Loucy (cell line): Measurements from ENCODE around the gene CBX4.

Source experiments
- H2AFZ ChIP-seq: fragments of 200-600 bp; sonication (generic); 2 replicates; pipeline ENCODE4 v1.6.0; 2016; ENCODE audit warnings: antibody characterized with exemption, mild to moderate bottlenecking, low read length, moderate library complexity
- H3F3A ChIP-seq: fragments of 200-600 bp; 2 replicates; pipeline ENCODE4 v1.6.0; 2016; ENCODE audit warnings: antibody characterized with exemption, low read depth, mild to moderate bottlenecking
- H3K27me3 ChIP-seq: fragments of 200-600 bp; sonication (generic); 2 replicates; pipeline ENCODE4 v1.6.1; 2014; ENCODE audit warnings: low read length, mild to moderate bottlenecking; ENCODE audit not compliant: insufficient read depth, poor library complexity, severe bottlenecking
- H3K36me3 ChIP-seq: fragments of 200-600 bp; sonication (generic); 2 replicates; pipeline ENCODE4 v1.6.1; 2016; ENCODE audit warnings: low read length; ENCODE audit not compliant: insufficient read depth
- H3K4me1 ChIP-seq: fragments of 200-600 bp; sonication (generic); 2 replicates; pipeline ENCODE4 v1.5.1; 2014; ENCODE audit warnings: low read length, mild to moderate bottlenecking; ENCODE audit not compliant: insufficient read depth, poor library complexity, severe bottlenecking
- H3K4me2 ChIP-seq: fragments of 200-600 bp; sonication (generic); 2 replicates; pipeline ENCODE4 v1.6.0; 2014; ENCODE audit warnings: antibody characterized with exemption, low read length, low read depth, mild to moderate bottlenecking; ENCODE audit not compliant: poor library complexity, severe bottlenecking
- H3K4me3 ChIP-seq: fragments of 200-600 bp; sonication (generic); 2 replicates; pipeline ENCODE4 v1.5.1; 2014; ENCODE audit warnings: low read length, mild to moderate bottlenecking, mixed read lengths; ENCODE audit not compliant: poor library complexity, severe bottlenecking
- H3K79me2 ChIP-seq: fragments of 200-600 bp; sonication (generic); 2 replicates; pipeline ENCODE4 v1.6.1; 2014; ENCODE audit warnings: low read length; ENCODE audit not compliant: insufficient read depth
- H3K9ac ChIP-seq: fragments of 200-600 bp; sonication (generic); 2 replicates; pipeline ENCODE4 v1.6.0; 2014; ENCODE audit warnings: mild to moderate bottlenecking, low read depth, low read length, moderate library complexity; ENCODE audit not compliant: poor library complexity, severe bottlenecking
- H3K9me2 ChIP-seq: fragments of 200-600 bp; sonication (generic); replicated peaks from 2 replicates; pipeline ENCODE4 v1.6.1; 2016; ENCODE audit warnings: low read depth, low read length, mixed read lengths
- H3K9me3 ChIP-seq: fragments of 200-600 bp; sonication (generic); 2 replicates; pipeline ENCODE4 v1.6.1; 2014; ENCODE audit warnings: mild to moderate bottlenecking, antibody characterized with exemption, low read length, low read depth; ENCODE audit not compliant: insufficient read depth
- H4K20me1 ChIP-seq: fragments of 200-600 bp; sonication (generic); 2 replicates; pipeline ENCODE4 v1.6.0; 2014; ENCODE audit warnings: antibody characterized with exemption, low read length, mild to moderate bottlenecking; ENCODE audit not compliant: insufficient read depth, poor library complexity, severe bottlenecking
- EZH2phosphoT487 ChIP-seq: fragments of 200-600 bp; IDR thresholded peaks from 2 replicates; pipeline ENCODE4 v1.6.1; 2018; ENCODE audit warnings: antibody characterized with exemption, mild to moderate bottlenecking, moderate library complexity, borderline replicate concordance
- TF ChIP-seq, protein P1 (sequence below): fragments of 200-600 bp; sonication (generic); conservative IDR thresholded peaks from 2 replicates; pipeline ENCODE4 v1.5.1; 2014; ENCODE audit warnings: mild to moderate bottlenecking, antibody characterized with exemption, low read length

CBX4 gene

DNA sequence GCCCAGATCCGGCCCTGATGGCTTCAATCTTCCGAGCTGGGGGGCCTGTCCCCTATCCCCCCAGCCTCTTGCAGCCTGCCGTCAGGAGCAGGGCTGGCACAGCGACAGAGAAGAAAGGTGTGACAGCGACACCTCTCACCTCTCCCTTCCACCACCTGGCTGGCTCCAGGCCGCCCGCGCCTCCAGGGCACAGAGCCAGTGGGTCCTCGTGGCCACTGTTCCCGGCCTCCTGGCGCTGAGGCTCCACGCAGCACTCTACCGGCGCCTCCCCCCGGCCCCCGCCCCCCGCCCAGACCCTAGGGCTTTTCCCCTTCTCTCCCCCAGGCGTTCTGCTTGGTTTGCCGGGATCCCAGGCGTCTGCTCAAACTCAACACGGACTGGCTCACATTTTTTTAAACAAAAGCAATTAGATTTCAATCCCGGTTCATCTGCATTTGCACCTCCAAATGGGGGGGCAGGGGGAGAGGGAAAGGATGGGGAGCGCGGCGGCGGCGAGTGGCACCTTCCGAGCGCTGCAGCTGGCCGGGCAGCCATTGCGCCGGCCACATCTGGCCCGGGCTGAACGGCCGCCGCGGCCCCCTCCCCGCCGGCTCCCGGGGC, 29.6 kb downstream of the CBX4 start:
- H3K9me2 ChIP-seq = no peaks in the 10 kb centered on the region
- no peaks in the 10 kb centered on the region for H3K27me3 ChIP-seq
- no peaks in the 10 kb centered on the region for H3K36me3 ChIP-seq
- H3F3A ChIP-seq = 0 out of 2 replicates have a peak, but pooled peaks cover 6% of the 10 kb centered on the region
- peaks cover 53% of the 10 kb centered on the region for H3K4me1 ChIP-seq
- H3K9ac ChIP-seq = peak overlapping the region; percentile 56
- peak overlapping the region; percentile 63 for H3K4me3 ChIP-seq
- no peak for TF ChIP-seq EZH2phosphoT487
- TF ChIP-seq, protein P1, sequence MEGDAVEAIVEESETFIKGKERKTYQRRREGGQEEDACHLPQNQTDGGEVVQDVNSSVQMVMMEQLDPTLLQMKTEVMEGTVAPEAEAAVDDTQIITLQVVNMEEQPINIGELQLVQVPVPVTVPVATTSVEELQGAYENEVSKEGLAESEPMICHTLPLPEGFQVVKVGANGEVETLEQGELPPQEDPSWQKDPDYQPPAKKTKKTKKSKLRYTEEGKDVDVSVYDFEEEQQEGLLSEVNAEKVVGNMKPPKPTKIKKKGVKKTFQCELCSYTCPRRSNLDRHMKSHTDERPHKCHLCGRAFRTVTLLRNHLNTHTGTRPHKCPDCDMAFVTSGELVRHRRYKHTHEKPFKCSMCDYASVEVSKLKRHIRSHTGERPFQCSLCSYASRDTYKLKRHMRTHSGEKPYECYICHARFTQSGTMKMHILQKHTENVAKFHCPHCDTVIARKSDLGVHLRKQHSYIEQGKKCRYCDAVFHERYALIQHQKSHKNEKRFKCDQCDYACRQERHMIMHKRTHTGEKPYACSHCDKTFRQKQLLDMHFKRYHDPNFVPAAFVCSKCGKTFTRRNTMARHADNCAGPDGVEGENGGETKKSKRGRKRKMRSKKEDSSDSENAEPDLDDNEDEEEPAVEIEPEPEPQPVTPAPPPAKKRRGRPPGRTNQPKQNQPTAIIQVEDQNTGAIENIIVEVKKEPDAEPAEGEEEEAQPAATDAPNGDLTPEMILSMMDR = no peak
- no peak overlapping the region for H2AFZ ChIP-seq
- no peaks in the 10 kb centered on the region for H4K20me1 ChIP-seq
- H3K79me2 ChIP-seq = peaks cover 23% of the 10 kb centered on the region; the same call in 1 of the 2 replicates
- no peaks in the 10 kb centered on the region for H3K9me3 ChIP-seq
- H3K4me2 ChIP-seq = peak overlapping the region; percentile 34

DNA sequence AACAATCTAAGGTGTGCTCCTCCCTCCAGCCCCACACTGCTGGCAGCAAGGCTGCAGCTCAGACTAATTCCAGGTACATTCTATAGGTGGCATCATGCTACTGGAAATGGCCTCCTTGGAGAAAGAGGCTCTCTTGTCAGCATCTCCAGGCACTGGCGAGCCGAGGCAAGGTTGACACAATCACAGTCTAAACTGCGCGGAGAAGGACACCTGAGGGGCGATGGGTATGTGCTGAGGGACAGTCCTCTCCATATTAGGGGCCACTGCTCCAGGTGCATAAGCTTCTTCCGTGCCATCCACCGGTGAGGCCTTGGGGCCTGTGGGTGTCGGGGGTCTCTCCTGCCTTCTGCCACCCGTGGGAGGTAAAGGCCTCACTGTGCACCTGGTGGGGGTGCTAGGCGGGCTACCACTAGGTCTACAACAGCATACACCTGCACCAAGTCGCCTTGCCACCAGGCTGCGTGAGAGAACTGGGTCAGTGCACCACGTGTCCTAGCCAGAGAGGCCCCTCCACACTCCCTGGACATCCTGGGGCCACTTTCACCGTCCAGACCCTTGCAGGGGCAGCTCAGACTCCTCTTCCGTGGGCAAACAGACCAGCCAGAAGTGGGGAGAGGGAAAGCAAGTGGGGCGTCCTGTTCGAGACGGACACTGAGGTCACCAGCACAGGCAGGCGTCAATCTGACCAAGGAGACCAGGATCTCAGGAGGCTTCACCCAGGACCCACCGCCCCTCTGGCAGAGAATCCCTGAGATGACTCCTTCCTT, 30.3 kb downstream of the CBX4 start:
- Histone ChIP-seq H3K4me2 (peak overlapping the region; percentile 34), H3F3A (0 out of 2 replicates have a peak, but pooled peaks cover 6% of the 10 kb centered on the region), H2AFZ (no peak overlapping the region), H3K27me3 (no peaks in the 10 kb centered on the region), H3K4me1 (peaks cover 49% of the 10 kb centered on the region), H3K9me2 (no peaks in the 10 kb centered on the region), H3K9ac (peak overlapping the region; percentile 51), H3K36me3 (no peaks in the 10 kb centered on the region), H3K79me2 (peaks cover 22% of the 10 kb centered on the region; the same call in 1 of the 2 replicates), H4K20me1 (no peaks in the 10 kb centered on the region), H3K4me3 (peak overlapping the region; percentile 63), H3K9me3 (no peaks in the 10 kb centered on the region)
- no peak for TF ChIP-seq EZH2phosphoT487
- TF ChIP-seq, protein P1 = peak; percentile 68

DNA sequence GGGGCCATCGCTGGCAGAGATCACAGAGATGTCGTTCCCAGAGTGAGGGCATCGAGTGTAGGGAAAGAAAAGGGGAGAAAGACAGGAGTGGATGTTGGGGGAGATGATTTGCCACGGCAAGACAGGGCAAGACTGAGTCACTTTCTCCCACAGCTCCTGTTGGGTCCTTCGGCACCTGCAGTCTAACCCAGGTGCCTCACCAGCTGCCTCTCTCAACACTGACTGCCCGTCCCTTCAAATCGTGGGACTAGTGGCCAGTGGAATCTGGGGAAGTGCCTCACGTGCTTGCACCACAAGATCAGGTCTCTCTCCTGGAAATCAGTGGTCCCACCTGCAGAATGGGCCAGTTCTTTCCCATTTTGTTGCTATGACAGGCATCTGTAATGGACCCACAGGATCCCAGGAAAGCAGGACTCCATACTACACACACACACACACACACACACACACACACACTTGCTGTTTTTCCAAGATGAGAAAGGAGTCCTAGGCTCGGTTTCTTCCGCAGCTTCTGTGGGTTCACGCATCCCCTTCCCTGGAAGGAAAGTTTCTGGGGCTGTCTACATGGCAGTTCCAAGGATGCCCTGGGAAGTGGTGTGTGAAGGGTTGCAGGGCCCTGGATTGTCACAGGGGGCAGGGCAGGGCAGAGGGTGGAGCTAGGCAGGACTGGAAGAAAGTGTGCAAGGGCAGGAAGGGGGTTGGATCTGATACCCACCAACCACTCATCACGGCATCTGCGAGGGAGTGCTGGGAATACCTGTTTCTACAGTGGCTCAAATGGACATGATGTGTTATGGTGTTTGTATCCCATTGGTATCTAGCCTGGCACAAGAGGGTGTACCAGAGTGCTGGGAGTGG, 32.1 kb downstream of the CBX4 start:
- Histone ChIP-seq H3K9me3 (no peaks in the 10 kb centered on the region), H3K79me2 (peaks cover 32% of the 10 kb centered on the region), H4K20me1 (no peaks in the 10 kb centered on the region), H3K9me2 (no peaks in the 10 kb centered on the region), H2AFZ (no peak overlapping the region), H3K36me3 (no peaks in the 10 kb centered on the region), H3F3A (0 out of 2 replicates have a peak, but pooled peaks cover 6% of the 10 kb centered on the region), H3K27me3 (no peaks in the 10 kb centered on the region), H3K4me2 (peak overlapping the region; percentile 94), H3K4me3 (no peak overlapping the region), H3K4me1 (peaks cover 59% of the 10 kb centered on the region), H3K9ac (no peak overlapping the region)
- TF ChIP-seq, protein P1 = peak; percentile 25; the same call in 1 of the 2 replicates
- TF ChIP-seq EZH2phosphoT487 = no peak
